MM.1S (cell line): ENCODE data around the gene CCDC74B.
"Not testable (repeated sequence)": the region's sequence is repeated elsewhere in the genome, so short reads cannot be mapped to it uniquely, and the experiment has no call there.

ENCODE experiments used
- CTCF ChIP-seq: fragments of 300-600 bp; sonication (generic); IDR thresholded peaks from 2 replicates; pipeline ENCODE4 v1.5.1; 2016; ENCODE audit warnings: antibody characterized with exemption, low read length, mixed read lengths
- EZH2 ChIP-seq: fragments of 300-600 bp; sonication (generic); optimal IDR thresholded peaks from 2 replicates; pipeline ENCODE3; 2017; ENCODE audit warnings: low read depth, mild to moderate bottlenecking, antibody characterized with exemption, low read length, mixed read lengths
- EZH2phosphoT487 ChIP-seq: fragments of 300-600 bp; sonication (generic); IDR thresholded peaks from 2 replicates; pipeline ENCODE4 v1.6.1; 2018; ENCODE audit warnings: antibody characterized with exemption, low read length

- TF ChIP-seq CTCF, EZH2phosphoT487, EZH2: not testable (repeated sequence)
These were observed 35.8 kb upstream of the CCDC74B start for GRCh38 chr2:130180404-130181324.
